GM15510 (cell line): ENCODE measurements around the gene PGLYRP1.

Source experiments
- POLR2A ChIP-seq: IDR thresholded peaks from 3 replicates; pipeline ENCODE4 v1.6.1; 2011; ENCODE audit warnings: borderline replicate concordance; ENCODE audit not compliant: insufficient read length; ENCODE audit errors: extremely low read depth

The PGLYRP1 gene

DNA sequence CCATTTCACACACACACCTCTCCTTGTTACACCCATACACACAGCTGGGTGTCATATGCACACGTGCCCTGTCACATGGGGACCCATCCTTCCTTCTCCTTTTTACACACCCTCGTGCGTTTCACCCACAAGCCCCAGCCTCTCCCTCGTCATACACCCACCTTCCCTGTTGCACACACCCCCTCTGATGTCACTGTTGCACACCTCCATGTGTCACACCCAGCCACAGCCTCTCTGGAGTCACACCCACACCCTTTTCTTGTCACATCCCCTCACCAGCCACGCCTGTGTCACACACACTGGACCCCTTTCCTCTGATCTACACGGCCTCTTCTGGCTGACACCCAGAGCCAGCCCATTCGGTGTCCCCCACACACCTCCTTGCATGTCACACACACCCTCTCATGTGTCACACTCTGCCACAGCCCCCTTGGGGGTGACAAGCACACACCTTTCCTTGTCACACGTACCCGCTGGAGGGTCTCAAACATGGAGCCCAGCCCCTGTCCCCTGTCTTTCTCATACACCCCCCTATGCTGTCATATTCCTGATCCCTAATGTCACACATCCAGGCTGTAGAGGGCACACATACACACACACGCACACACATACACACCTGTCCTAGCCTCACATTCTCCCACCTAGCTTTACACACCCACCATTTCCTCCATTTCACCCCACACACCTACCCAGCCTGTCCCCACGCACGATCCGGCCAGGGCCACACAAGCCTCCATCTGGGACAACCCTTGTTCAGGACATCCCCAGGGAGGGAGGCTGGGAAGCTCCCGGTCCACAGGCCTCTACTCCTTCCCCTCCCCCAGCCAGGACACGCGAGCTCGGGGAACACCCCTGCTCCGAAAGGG lies 50.5 kb downstream of the PGLYRP1 start:
- TF ChIP-seq POLR2A, result no peak

DNA sequence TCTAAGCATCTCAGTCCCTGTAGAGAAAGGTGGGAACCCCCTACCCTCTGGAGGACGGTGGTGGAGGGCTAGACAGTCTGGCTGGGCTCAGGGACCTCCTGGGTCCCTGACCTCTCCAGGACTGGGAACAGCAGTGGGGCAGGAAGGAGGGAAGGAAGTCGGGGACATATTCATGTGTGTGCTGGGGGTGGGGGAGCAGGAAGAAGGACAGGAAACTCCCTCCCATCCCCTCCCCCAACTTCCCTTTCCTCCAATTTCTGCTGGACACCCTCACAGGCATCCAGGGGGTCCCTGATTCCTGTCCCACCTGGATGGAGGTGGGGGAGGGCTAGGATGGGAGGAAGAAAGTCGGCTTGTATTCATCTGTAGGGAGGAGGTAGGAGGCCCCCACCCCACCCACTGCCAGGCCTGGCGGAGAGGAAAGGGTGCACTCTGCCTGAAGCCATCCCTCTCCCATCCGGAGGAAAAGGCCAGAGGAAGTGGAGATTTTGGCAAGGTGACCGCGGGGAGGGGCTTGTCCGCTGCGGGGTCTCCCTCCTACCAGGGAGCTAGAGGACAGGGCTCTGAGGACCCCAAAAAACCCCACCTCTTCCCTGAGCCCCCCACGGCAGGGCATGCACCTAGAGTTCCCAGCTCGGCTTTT lies 51.5 kb downstream of the PGLYRP1 start:
- TF ChIP-seq POLR2A, result no peak

DNA sequence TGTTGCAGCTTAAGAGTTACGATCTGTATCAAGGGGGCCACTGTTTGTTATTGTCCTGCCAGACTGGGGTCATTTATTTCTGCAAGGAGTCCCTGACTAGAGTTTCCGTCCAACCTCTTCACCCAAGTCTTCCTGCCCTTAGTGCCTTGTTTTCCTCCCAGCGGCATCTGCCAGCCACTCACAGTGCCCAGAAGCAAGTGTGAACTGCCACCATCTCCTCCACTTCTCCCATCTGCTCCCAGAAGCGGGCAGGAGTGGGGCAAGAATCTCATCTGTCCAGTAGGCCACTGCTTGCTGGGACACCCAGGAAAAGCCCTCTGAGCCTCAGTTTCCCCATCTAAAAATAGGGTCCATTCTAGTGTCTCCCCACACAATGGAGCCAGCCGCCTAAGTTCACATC lies 53.2 kb downstream of the PGLYRP1 start:
- no peak for TF ChIP-seq POLR2A
